ENCODE data around the gene TFF3. TPM values are rescaled to one million over a fixed set of nuclear protein-coding genes. Genes with fewer than 3 reads are reported as not detected.

The TFF3 gene
- polyA plus RNA-seq, 3 donors: 0.07 TPM; not detected in 2

- intact Hi-C loops (cut with micrococcal nuclease): no loop called here
- Mint-ChIP-seq H3K27me3 (ENCODE audit: low read depth in 3 of 3) (peaks cover 0 to 4% (median 3%) of the 10 kb centered on the region in 3 donors), H3K4me1 (peaks cover 8% of the 10 kb centered on the region), H3K4me3 (no peak overlapping the region), H3K36me3 (no peaks in the 10 kb centered on the region), H3K27ac (no peak overlapping the region), H3K9me3 (peaks cover 0 to 7% (median 6%) of the 10 kb centered on the region in 7 donors)
- Histone ChIP-seq H3K9me3 (replicated peaks in 1 of 2; ENCODE audit: control insufficient read depth in 1 of 2, insufficient read depth in 1 of 2, low read length in 2 of 2) (peaks cover 0 to 2% of the 10 kb centered on the region in 2 donors), H2AFZ (ENCODE audit: insufficient read depth, low read depth, low read length, poor library complexity, severe bottlenecking) (no peak overlapping the region), H3K9ac (ENCODE audit: insufficient read depth, low read length, poor library complexity, severe bottlenecking) (no peak overlapping the region), H3K79me2 (ENCODE audit: insufficient read depth, low read length) (no peaks in the 10 kb centered on the region), H3K27ac (ENCODE audit: low read depth in 1 of 2, low read length in 2 of 2) (no peak overlapping the region), H3K27me3 (ENCODE audit: control insufficient read depth in 2 of 2, insufficient read depth in 2 of 2, low read length in 2 of 2) (no peaks in the 10 kb centered on the region), H3K4me3 (replicated peaks in 1 of 3; ENCODE audit: low read depth in 2 of 3, low read length in 3 of 3) (no peak overlapping the region), H3K36me3 (replicated peaks in 1 of 2; ENCODE audit: control insufficient read depth in 1 of 2, insufficient read depth in 2 of 2, low read length in 2 of 2) (no peaks in the 10 kb centered on the region), H4K20me1 (ENCODE audit: insufficient read depth, low read length) (no peaks in the 10 kb centered on the region), H3K4me1 (ENCODE audit: control insufficient read depth in 1 of 2, insufficient read depth in 2 of 2, low read length in 2 of 2) (no peaks in the 10 kb centered on the region), H3K4me2 (replicated peaks; ENCODE audit: extremely low read depth, low read length, poor library complexity, severe bottlenecking) (no peak overlapping the region)
- no CpG with 5 or more reads among the region's 4 CpGs for WGBS (ENCODE audit: insufficient coverage)
- no peak for TF ChIP-seq CTCF (IDR thresholded peaks at IDR 0.05)
- no peak for DNase-seq
Observed at GRCh38 chr21:42330380-42331371, 15.5 kb upstream of the TFF3 start.

GRCh38 chr21:42324896-42325295 lies 9.7 kb upstream of the TFF3 start:
- Mint-ChIP-seq H3K4me3 (no peak overlapping the region), H3K27me3 (ENCODE audit: low read depth in 3 of 3) (peaks cover 0 to 7% (median 6%) of the 10 kb centered on the region in 3 donors), H3K36me3 (no peaks in the 10 kb centered on the region), H3K9me3 (peaks cover 0 to 6% (median 2%) of the 10 kb centered on the region in 7 donors), H3K4me1 (peaks cover 10% of the 10 kb centered on the region), H3K27ac (peak overlapping the region in 1 of 7 donors; percentile 17)
- Histone ChIP-seq H4K20me1 (ENCODE audit: insufficient read depth, low read length) (no peaks in the 10 kb centered on the region), H3K27me3 (ENCODE audit: control insufficient read depth in 2 of 2, insufficient read depth in 2 of 2, low read length in 2 of 2) (no peaks in the 10 kb centered on the region), H2AFZ (ENCODE audit: insufficient read depth, low read depth, low read length, poor library complexity, severe bottlenecking) (no peak overlapping the region), H3K4me3 (replicated peaks in 1 of 3; ENCODE audit: low read depth in 2 of 3, low read length in 3 of 3) (no peak overlapping the region), H3K27ac (ENCODE audit: low read depth in 1 of 2, low read length in 2 of 2) (no peak overlapping the region), H3K4me1 (ENCODE audit: control insufficient read depth in 1 of 2, insufficient read depth in 2 of 2, low read length in 2 of 2) (peaks cover 4 to 5% of the 10 kb centered on the region in 2 donors), H3K79me2 (ENCODE audit: insufficient read depth, low read length) (no peaks in the 10 kb centered on the region), H3K9ac (ENCODE audit: insufficient read depth, low read length, poor library complexity, severe bottlenecking) (no peak overlapping the region), H3K4me2 (replicated peaks; ENCODE audit: extremely low read depth, low read length, poor library complexity, severe bottlenecking) (no peak overlapping the region), H3K9me3 (replicated peaks in 1 of 2; ENCODE audit: control insufficient read depth in 1 of 2, insufficient read depth in 1 of 2, low read length in 2 of 2) (no peaks in the 10 kb centered on the region), H3K36me3 (replicated peaks in 1 of 2; ENCODE audit: control insufficient read depth in 1 of 2, insufficient read depth in 2 of 2, low read length in 2 of 2) (no peaks in the 10 kb centered on the region)
- DNase-seq: no peak
- no peak for TF ChIP-seq CTCF (IDR thresholded peaks at IDR 0.05)
- intact Hi-C loops (cut with micrococcal nuclease): no loop called here
- WGBS (ENCODE audit: insufficient coverage): 100% methylated on average over 3 of the region's 6 CpGs
